ENCODE data around the gene SNX18.
"Not testable (repeated sequence)": the region's sequence is repeated elsewhere in the genome, so short reads cannot be mapped to it uniquely, and the experiment has no call there.

SNX18 gene

GRCh38 chr5:54520940-54521339, 3.4 kb downstream of the SNX18 start:
- DNase-seq, result no peak

DNA sequence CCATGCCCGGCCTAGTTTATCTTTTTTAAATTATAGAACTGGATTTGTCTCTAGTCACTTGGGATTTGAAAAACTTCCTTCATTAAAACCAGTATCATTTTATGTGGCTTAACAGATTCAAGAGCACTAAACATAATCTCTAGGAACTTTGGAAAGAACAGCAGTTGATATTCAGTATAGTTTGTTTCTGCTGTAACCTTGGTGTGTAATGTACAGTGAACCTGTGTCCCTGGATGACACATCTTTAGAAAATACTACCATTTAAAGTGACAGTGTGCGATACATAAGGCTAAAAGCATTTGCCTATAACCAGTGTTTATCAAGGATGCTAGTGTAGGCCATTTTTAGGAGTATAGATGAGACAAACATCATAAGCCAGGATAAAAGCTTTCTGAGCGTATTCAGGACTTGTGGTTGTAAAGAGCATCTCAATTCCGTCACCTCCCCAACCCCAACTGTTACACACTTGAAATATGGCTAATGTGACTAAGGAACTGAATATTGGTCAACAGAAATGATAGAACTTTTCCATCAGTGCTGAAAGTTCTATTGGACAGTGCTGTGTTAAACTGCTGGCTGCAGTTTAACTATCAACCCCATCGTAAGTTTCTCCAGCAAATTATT, 4.4 kb downstream of the SNX18 start:
- no peak for DNase-seq

DNA sequence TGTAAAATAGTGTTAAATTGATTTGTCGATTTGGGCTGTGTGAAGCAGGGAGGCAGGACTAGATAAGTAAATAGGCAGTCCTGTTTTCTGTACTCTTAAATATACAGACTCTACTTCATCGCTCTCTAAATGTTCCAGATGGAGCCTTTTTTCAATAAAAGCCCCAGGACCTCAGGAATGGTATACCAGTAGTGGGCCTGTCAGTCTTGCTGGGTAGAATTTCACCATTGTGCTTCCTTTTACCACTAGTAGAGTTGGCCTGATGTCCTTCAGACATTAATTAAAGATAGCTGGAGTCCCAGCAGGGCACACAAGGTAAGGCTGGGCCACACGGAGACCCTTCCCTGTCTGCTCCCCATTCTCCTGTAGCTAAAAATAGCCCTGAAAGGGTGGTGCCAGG, 6.0 kb downstream of the SNX18 start:
- DNase-seq, result no peak

DNA sequence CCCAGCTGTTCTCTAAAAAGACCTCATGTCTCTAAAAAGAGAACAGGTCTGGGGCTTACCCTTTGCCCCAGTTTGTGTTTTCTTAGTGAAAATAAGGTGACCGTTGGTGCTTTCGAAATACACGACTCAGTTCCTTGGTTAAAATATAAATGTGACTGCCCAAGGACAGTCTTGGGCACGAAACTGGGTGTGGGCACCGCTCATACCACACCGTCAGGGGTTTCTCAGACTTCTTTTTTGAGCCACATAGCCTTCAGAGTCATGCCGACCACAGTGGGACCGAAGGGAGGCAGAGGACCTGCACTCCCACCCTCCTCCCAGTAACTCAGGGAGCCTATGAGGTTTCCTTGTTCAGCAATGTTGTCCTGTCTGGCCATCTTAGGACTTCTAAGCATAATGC, 6.5 kb downstream of the SNX18 start:
- no peak for DNase-seq

DNA sequence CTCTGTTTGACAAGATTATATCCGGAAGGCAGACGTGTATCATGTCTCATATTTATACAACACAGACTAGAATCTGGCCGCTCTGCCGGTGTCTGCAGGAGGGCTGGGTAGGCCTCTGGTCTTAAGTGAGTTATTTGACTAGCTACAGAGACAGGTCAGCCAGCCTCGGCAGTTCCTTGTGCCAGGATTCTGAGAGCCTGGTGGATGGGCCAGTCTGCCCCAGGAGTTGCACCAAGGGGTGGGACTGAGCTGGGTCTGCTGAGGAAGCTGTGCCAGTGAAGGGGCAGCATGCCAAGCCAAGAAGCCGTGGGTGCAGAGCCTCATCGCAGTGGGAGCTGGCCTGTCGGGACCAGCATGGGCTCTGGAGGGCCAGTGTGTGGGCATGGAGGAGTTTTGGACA, 7.1 kb downstream of the SNX18 start:
- DNase-seq, result no peak

DNA sequence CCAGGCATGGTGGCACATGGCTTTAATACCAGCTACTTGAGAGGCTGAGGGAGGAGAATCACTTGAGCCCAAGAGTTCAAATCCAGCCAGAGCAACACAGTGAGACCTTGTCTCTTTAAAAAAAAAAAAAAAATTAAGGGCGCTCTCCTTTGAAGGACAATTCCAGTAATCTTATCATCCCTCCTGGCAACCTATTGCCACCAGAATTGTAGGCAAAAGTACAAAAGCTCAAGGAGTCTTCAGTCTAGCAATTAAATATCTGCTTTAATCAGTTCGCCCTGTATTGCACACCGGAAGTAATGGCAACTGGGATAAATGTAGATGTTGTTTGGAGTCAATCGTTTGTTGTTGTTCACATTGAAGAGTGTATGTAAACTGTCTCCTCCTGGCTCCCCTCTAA, 7.7 kb downstream of the SNX18 start:
- no peak for DNase-seq

DNA sequence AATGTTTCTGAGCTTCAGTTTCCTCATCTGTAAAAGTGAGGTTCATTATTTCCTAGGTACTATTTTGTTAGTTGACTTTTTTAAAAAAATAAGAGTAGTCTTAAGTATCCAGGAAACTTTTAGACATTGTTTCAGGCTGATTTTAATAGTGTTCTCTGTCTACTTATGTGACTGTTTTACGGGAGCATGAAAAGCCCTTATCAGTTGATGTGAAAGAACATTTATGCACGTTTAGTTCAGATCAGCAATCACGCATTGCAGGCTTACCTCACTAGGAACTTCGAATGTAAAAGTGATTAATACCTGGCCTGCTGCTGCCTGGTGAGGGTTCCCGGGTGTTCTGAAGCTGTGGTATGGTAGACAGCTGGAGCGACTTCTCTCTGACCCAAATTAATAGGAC, 8.1 kb downstream of the SNX18 start:
- DNase-seq, result no peak

- no peak for DNase-seq
These were observed 9.2 kb downstream of the SNX18 start for GRCh38 chr5:54526604-54527288.

GRCh38 chr5:54528633-54529209, 11.2 kb downstream of the SNX18 start:
- no peak for DNase-seq

DNA sequence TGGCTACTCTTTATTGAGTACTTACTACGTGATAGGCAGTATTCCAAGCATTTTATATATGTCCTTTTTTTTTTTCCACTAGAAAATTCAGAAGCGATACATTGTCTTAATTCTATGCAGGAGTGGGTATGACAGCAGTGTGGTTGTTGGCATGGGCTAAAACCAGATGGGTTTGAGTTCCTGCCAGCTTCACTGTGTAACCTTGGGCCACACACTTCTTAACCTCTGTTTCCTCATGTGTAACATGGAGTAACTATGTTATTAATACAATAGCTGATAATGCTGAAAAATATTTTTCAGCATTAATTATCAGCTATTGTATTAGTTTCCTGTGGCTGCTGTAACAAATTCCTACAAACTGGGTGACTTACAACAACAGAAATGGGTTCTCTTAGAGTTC, 12.0 kb downstream of the SNX18 start:
- no peak for DNase-seq

- no peak for DNase-seq
These were observed 14.0 kb downstream of the SNX18 start for GRCh38 chr5:54531546-54531945.

DNA sequence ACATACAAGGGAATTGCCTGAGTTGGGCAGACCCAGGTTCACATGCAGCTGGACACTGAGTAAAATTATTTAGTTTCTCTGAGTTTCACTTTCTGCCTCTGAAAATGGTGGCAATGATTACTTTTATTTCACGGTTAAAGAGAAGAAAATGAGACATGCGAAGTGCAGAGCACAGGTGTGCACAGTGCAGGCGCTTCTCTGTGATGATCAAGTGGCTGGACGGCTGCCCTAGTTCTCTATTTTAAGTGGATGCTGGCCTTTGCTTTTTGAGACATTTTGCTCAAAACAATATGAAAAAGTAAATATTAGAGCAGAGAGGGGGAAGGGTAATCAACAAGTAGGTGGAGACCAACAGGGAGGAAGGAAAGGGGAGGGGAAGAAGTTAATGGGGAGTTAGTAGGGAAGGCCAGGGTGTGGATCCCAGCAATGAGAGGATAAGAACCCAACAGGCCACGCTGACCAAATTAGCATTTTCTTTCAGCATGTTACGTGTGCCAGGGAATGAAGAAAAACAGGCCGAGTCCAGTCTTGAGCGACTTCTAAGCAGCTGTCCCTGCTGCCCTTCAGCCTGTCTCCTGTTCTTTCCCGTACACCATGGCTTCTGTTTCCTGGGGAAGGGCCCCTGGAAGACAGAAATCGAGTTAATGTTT, 16.1 kb downstream of the SNX18 start:
- no peak for DNase-seq

DNA sequence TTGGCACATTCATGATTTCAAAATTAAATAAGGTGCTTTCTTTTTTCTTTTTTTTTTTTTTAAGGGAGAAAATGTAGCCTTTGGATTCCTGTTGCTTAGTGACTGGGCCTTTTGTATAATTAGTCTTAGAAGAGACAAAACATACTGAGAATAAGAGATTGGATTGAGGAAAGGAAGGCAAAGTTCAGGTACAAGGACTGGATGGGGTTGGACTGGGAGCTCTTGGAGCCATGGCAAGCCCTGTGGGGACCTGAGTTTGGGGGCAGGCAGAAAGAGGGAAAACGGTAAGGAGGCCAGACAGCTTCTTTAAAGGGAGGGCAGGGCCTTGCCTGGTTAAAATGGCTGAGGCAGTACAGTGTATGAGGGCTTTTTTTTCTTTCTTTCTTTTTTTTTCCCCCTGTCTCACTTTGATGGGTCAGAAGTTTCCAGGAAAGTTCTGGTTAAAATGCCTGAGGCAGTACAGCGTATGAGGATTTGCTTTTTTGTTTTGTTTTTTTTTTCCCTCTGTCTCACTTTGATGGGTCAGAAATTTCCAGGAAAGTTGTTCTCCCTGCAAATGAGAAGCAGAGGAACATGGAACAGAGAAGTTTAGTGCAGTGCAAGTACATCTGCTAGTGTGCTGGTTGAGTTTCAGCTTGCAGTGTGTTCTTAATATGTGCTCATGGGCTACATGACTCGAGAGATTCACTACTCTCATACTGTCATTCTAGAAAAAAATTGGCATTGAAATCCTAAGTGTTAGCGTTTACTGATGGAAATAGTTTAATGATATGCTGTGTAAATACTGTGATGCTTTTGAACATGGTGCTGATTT, 16.8 kb downstream of the SNX18 start:
- DNase-seq, result no peak

DNA sequence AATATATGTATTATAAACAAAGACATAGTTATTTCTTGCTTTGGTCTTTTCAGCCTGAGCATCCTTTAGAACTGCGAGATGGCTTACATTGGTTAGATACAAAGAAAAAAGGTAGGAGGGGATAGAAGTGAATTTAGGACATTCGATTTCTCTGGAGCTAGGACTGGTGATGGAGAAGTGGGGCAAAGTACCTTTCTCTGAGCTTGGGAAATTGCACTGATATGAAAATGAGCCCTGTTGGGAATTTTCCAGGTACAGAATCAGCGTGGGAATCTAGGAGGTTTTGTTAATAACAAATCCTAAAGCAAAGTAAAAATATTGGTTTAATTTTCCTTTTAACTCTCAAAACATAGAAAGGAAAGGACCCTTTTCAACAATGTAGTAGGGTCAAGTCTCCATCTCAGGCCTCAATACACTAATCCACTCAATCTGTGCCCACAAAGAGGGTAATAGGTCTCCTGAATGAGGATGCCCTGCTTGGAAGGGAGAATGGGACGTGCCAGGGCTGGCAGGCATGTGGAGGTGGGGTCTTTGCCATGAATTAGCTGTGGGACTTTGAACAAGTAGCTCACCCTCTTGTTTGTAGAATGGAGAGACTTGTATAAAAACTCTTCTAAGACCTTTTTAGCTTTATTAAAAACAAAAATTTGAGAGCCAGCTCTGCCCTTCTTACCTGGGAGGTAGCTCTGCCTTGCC, 17.7 kb downstream of the SNX18 start:
- DNase-seq, result no peak

- not testable (repeated sequence) for DNase-seq
These were observed 18.8 kb downstream of the SNX18 start for GRCh38 chr5:54536375-54536774.

DNA sequence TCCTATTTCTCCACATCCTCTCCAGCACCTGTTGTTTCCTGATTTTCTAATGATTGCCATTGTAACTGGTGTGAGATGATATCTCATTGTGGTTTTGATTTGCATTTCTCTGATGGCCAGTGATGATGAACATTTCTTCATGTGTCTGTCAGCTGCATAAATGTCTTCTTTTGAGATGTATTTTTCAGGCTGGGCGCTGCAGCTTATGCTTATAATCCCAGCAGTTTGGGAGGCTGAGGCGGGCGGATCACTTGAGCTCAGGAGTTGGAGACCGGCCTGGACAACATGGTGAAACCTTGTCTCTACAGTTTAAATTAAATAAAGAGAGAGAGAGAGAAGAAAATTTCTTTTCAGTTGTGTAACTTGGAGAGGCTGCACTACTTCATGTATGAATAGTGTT, 19.3 kb downstream of the SNX18 start:
- not testable (repeated sequence) for DNase-seq

GRCh38 chr5:54537725-54538124, 20.2 kb downstream of the SNX18 start:
- DNase-seq, result no peak

DNA sequence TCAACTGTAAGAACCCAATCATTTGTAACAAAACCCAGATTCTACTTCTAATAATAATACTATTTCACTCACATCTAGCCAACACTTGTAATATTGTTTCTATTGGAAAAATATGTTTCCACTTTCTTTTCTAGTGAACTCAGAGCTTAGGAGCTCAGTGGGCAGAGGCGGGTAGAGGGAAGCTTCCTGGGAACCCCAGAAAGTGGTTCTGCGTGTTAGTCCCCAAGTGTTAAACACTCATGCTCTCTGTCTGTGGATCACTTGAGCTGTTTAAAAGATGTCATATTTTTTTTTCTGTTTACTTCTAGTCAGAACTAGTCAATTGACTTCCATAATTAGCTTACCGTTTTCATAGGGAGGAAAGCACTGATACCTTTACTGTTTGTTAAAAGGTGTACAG, 20.6 kb downstream of the SNX18 start:
- DNase-seq, result no peak

DNA sequence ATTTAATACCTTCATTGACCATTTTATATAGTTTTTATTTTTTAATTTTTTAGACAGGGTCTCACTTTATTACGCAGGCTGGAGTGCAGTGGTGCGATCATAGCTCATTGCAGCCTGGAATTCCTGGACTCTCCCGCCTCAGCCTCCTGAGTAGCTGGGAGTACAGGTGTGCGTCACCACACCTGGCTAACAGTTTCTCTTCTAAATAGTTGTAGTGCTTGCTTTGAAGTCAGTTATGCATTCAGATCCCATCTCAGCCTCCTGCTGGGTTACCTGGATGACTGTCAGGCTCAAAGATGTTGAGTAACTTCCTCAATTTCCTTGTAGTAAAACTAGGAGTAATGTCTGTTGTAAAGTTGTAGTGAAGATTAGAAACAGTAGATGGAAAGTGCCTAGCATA, 21.4 kb downstream of the SNX18 start:
- DNase-seq, result no peak

- no peak for DNase-seq
These were observed 22.7 kb downstream of the SNX18 start for GRCh38 chr5:54540286-54540685.

DNA sequence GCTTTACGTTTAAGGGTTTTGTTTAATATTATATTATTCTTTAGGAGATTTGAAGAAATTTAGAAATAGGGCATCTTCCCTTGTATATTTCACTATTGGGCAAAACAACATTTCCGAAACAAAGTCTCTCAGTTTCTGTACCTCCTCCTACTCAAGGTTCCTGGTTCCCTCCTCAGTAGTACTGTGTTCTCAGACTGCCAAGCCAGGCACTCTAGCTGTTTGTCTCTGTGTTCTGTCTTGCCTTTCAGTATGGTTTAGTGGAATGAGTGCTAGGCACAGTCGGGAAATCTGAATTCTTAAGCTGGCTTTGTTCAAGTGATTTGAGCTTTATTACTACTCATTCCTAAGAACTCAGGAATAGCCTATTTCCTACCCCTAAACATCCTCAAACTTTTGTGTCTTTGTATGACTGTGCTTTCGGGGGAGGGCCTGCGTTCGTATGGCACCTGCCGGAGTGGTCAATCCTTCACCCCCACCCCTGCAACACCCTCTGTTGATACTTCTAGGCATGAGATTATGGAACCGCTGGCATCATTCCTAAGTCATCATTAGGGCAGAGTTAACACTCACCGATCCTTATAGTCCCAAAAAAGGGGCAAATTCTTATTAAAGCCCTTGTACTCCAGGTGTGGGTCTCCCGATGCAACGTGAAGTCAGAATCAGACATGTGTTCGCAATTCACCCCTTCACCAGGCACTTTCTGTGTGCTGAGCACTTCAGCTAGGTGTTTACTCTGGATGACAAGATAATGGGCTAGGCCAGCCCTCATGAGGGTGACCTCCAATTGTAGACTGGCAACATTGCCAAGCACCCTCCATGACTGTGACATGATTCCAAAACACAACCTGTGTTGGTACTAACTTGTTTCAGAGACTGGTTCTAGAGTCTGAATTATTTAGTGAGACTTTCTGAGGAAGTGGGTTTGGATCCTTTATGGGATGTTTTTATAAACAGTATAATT, 24.5 kb downstream of the SNX18 start:
- DNase-seq, result peak; percentile 84
